Upper lobe of left lung (tissue), 6 donors: Measurements from ENCODE around the gene ATP9B. TPM values are rescaled to one million over a fixed set of nuclear protein-coding genes. Genes with fewer than 3 reads are reported as not detected.
"Not testable (repeated sequence)": the region's sequence is repeated elsewhere in the genome, so short reads cannot be mapped to it uniquely, and the experiment has no call there.

Experiments used
- ATAC-seq, 2 donors: fragments of 200-7000 bp; cut with Tn5 transposase; one replicate each; pipeline ENCODE4 v1.9.1; 2022; ENCODE audit warnings: mild to moderate bottlenecking in 2 of 2, moderate library complexity in 2 of 2; ENCODE audit not compliant: low FRiP score in 2 of 2
- DNase-seq, 2 donors: peaks; one replicate each; pipeline ENCODE4 v3.0.0-alpha.2; 2019 to 2020
- H3K27ac ChIP-seq, 4 donors: fragments of 200-600 bp; sonication (generic); one replicate each; pipeline ENCODE4 v1.5.1; 2016 to 2019
- H3K27me3 ChIP-seq, 4 donors: fragments of 200-600 bp; sonication (generic); one replicate each; pipeline ENCODE4 v1.5.1; 2017 to 2019
- H3K36me3 ChIP-seq, 4 donors: fragments of 200-600 bp; sonication (generic); one replicate each; pipeline ENCODE4 v1.5.1; 2016 to 2019
- H3K4me1 ChIP-seq, 4 donors: fragments of 200-600 bp; sonication (generic); one replicate each; pipeline ENCODE4 v1.5.1; 2018 to 2019
- H3K4me3 ChIP-seq, 4 donors: fragments of 200-600 bp; sonication (generic); one replicate each; pipeline ENCODE4 v1.5.1; 2017 to 2019; ENCODE audit warnings: mild to moderate bottlenecking in 2 of 4, moderate library complexity in 1 of 4
- H3K9me3 ChIP-seq, 4 donors: fragments of 200-600 bp; sonication (generic); one replicate each; pipeline ENCODE4 v1.5.1; 2018 to 2019
- EP300 ChIP-seq, 4 donors: sonication (generic); formaldehyde crosslinking; IDR thresholded peaks; one replicate each; pipeline ENCODE4 v1.5.1; 2017; ENCODE audit warnings: antibody characterized with exemption in 4 of 4, control low read depth in 2 of 4
- POLR2A ChIP-seq, 4 donors: fragments of 450-650 bp; IDR thresholded peaks; one replicate each; pipeline ENCODE4 v1.5.1; 2016 to 2017; ENCODE audit warnings: antibody characterized with exemption in 4 of 4, mild to moderate bottlenecking in 2 of 4
- POLR2AphosphoS5 ChIP-seq, 2 donors: sonication (generic); formaldehyde crosslinking; IDR thresholded peaks; one replicate each; pipeline ENCODE4 v1.5.1; 2017; ENCODE audit warnings: antibody characterized with exemption in 2 of 2
- WGBS, 2 donors: methylation state at CpG; one replicate each; pipeline ENCODE4 v1.1.5; 2017 to 2018; 5-methylcytosine and 5-hydroxymethylcytosine counted together
- total RNA-seq, 6 donors: library from RNA; depleted of rRNA in 4 of 6; stranded (reverse); fragments of >200 nt in 4 of 6; gene quantifications; one replicate each; pipeline versions ENCODE4 v1.1.0 to v1.2.1, GENCODE V29; 2016 to 2021
- TF ChIP-seq, protein P1 (sequence below), 6 experiments: fragments of 450-650 bp in 4 of 6; fragments of 200-600 bp in 2 of 6; sonication (generic) in 2 of 6; IDR thresholded peaks; one replicate each; pipeline ENCODE4 v1.5.1; 2016 to 2019; ENCODE audit warnings: antibody characterized with exemption in 6 of 6
- donor health status: DM: no; HTN: no; CAD: no; lungs with moderate emphysema.
- donor health status: DM: no; HTN: yes; CAD: no; lungs with severe emphysema.

ATP9B gene
- total RNA-seq, 6 donors from 2014 or later: 29.8 to 124 (median 49.2) TPM

DNA sequence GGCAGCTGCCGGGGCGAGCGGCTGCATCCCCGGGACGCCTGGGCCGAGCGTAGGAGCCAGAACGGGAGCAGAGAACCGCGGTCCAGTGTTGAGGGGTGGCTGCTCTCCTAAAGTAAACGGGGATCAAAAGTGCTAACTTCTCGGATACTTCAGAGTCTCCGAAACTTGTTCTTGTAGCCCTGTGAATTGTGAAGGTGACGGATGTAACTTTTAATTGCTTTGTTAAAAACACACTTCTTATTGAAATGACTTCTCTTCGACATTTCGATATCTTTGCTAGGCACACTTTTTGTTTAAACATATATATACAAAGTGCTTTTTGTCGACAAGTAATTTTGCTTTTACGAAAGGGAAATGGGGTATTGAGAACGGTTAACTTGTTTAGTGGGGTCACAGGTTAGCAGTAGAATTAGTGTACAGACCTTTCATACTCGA lies 540 bp downstream of the ATP9B start:
- DNase-seq: no peak
- peak in 1 of 2 donors; percentile 1 for ATAC-seq
- TF ChIP-seq POLR2AphosphoS5 (IDR thresholded peaks at IDR 0.05) (no peak), EP300 (IDR thresholded peaks at IDR 0.05) (no peak), POLR2A (IDR thresholded peaks at IDR 0.05) (no peak)
- TF ChIP-seq, protein P1, sequence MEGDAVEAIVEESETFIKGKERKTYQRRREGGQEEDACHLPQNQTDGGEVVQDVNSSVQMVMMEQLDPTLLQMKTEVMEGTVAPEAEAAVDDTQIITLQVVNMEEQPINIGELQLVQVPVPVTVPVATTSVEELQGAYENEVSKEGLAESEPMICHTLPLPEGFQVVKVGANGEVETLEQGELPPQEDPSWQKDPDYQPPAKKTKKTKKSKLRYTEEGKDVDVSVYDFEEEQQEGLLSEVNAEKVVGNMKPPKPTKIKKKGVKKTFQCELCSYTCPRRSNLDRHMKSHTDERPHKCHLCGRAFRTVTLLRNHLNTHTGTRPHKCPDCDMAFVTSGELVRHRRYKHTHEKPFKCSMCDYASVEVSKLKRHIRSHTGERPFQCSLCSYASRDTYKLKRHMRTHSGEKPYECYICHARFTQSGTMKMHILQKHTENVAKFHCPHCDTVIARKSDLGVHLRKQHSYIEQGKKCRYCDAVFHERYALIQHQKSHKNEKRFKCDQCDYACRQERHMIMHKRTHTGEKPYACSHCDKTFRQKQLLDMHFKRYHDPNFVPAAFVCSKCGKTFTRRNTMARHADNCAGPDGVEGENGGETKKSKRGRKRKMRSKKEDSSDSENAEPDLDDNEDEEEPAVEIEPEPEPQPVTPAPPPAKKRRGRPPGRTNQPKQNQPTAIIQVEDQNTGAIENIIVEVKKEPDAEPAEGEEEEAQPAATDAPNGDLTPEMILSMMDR (IDR thresholded peaks at IDR 0.05): no peak
- H3K27me3 ChIP-seq: no peaks in the 10 kb centered on the region
- no peaks in the 10 kb centered on the region for H3K36me3 ChIP-seq
- no peaks in the 10 kb centered on the region for H3K9me3 ChIP-seq
- H3K4me1 ChIP-seq: peaks cover 11 to 23% (median 14%) of the 10 kb centered on the region in 4 donors
- WGBS, 2 donors: 0 to 1% methylated on average over 17 to 20 of the region's 20 CpGs
- H3K4me3 ChIP-seq: peak overlapping the region; percentile 80 to 98 (median 96)
- H3K27ac ChIP-seq: peak overlapping the region; percentile 88 to 97 (median 95)

DNA sequence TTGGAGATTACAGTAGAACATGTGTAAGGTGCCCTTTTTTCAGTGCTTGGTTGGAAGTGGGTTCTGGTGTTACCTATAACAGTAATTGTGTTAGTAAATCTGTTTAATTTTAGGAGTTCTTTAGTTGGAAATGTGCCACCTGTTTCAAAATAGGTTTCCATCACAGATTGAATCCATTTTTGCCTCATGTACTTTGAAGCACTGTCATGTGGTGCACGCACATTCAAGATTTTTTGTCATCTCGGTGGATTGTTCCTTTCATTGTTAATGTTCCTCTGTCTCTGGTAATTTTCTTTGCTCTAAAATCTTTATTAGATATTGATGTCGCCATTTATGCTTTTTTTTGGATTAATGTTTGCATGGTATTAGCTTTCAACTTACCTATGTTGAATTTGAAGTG lies 1.3 kb downstream of the ATP9B start:
- DNase-seq: no peak
- peak overlapping the region in 3 of 4 donors; percentile 80 to 98 (median 97) for H3K4me3 ChIP-seq
- H3K4me1 ChIP-seq: peaks cover 11 to 23% (median 14%) of the 10 kb centered on the region in 4 donors
- H3K9me3 ChIP-seq: no peaks in the 10 kb centered on the region
- no peak for ATAC-seq
- no peak overlapping the region for H3K27ac ChIP-seq
- no peak for TF ChIP-seq POLR2A (IDR thresholded peaks at IDR 0.05)
- no peak for TF ChIP-seq POLR2AphosphoS5 (IDR thresholded peaks at IDR 0.05)
- TF ChIP-seq, protein P1 (IDR thresholded peaks at IDR 0.05): no peak
- no peak for TF ChIP-seq EP300 (IDR thresholded peaks at IDR 0.05)
- no peaks in the 10 kb centered on the region for H3K36me3 ChIP-seq
- WGBS, 2 donors: 75 to 96% methylated on average over 3 of the region's 3 CpGs
- H3K27me3 ChIP-seq: no peaks in the 10 kb centered on the region

DNA sequence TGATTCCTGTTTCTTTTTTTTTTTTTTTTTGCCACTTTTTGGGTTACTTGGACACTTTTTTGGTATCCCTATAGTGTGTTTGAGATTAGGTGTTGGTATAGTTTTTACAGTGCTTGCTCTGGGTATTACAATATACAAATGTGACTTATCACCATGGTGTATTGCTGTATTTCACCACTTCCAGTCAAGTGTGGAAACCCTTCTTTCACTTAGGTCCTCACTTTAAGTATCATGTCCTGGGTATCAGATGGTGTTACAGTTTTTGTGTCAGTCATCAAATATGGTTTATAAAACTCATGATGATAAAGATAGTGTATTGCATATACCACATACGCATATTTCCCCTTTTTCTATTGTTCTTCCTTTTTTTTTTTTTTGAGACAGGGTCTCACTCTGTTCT lies 1.8 kb downstream of the ATP9B start:
- WGBS, 2 donors: 79 to 83% methylated on average over 1 of the region's 1 CpG
- TF ChIP-seq EP300 (IDR thresholded peaks at IDR 0.05) (no peak), POLR2AphosphoS5 (IDR thresholded peaks at IDR 0.05) (peak in 1 of 2 donors; percentile 19), POLR2A (IDR thresholded peaks at IDR 0.05) (no peak)
- TF ChIP-seq, protein P1 (IDR thresholded peaks at IDR 0.05): no peak
- peaks cover 11 to 23% (median 14%) of the 10 kb centered on the region in 4 donors for H3K4me1 ChIP-seq
- no peaks in the 10 kb centered on the region for H3K36me3 ChIP-seq
- H3K27ac ChIP-seq: no peak overlapping the region
- no peak overlapping the region for H3K4me3 ChIP-seq
- ATAC-seq: no peak
- H3K9me3 ChIP-seq: no peaks in the 10 kb centered on the region
- H3K27me3 ChIP-seq: no peaks in the 10 kb centered on the region
- DNase-seq: no peak

DNA sequence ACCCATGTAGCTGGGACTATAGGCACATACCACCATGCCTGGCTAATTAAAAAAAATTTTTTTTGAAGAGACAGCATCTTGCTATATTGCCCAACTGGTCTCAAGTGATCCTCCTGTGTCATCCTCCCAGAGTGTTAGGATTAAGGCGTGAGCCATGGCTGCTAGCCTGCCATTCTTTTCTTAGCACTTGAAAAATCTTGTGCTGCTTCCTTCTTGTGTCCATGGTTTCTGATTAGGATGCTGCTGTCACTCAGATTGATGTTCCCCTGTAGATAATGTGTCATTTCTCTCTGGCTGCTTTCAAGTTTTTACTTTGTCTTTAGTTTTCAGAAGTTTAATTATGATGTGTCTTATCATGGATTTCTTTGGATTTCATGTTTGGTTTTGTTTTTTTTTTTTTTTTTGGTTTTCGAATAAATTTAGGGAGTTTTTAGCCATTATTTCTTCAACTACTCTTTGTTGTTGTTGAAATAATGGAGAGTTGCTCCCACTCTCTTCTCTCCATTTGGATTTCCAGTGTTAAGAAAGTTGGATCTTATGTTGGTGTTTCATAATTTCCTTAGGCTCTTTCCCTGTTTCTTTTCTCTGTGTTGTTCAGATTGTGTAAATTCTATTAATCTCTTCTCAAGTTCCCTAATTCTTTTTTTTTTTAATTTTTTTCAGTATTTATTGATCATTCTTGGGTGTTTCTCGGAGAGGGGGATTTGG lies 2.5 kb downstream of the ATP9B start:
- no peaks in the 10 kb centered on the region for H3K9me3 ChIP-seq
- no peak for ATAC-seq
- H3K27ac ChIP-seq: no peak overlapping the region
- H3K27me3 ChIP-seq: no peaks in the 10 kb centered on the region
- no peak overlapping the region for H3K4me3 ChIP-seq
- peaks cover 11 to 23% (median 15%) of the 10 kb centered on the region in 4 donors for H3K4me1 ChIP-seq
- 88 to 95% methylated on average over 3 of the region's 3 CpGs for WGBS, 2 donors
- TF ChIP-seq EP300 (IDR thresholded peaks at IDR 0.05) (no peak), POLR2AphosphoS5 (IDR thresholded peaks at IDR 0.05) (no peak), POLR2A (IDR thresholded peaks at IDR 0.05) (no peak)
- TF ChIP-seq, protein P1 (IDR thresholded peaks at IDR 0.05): no peak
- DNase-seq: no peak
- H3K36me3 ChIP-seq: no peaks in the 10 kb centered on the region

DNA sequence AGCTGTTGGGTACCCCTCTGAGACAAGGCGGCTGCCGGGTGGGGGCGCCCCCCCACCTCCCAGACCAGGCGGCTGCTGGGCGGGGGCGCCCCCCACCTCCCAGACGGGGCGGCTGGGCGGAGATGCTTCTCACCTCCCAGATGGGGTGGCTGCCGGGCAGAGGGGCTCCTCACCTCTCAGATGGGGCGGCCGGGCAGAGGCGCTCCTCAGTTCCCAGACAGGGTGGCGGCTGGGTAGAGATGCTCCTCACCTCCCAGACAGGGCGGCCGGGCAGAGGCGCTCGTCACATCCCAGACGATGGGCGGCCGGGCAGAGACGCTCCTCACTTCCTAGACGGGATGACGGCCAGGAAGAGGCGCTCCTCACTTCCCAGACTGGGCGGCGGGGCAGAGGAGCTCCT lies 3.5 kb downstream of the ATP9B start:
- ATAC-seq, H3K27ac ChIP-seq, H3K36me3 ChIP-seq, H3K27me3 ChIP-seq, H3K9me3 ChIP-seq, H3K4me3 ChIP-seq: not testable (repeated sequence)
- peaks cover 11 to 23% (median 15%) of the 10 kb centered on the region in 4 donors for H3K4me1 ChIP-seq
- DNase-seq: peak in 1 of 2 donors; percentile 65
- WGBS, 2 donors: 83 to 91% methylated on average over 14 to 17 of the region's 27 CpGs
